Brain microvascular endothelial cell (primary cell): ENCODE measurements around the gene COL1A1.
A peak's percentile ranks its signal among the peaks of the same experiment; 100 is the strongest.

Experiments
- DNase-seq: peaks from one replicate; pipeline ENCODE4 v3.0.0-alpha.2; 2020
- H3K27ac ChIP-seq: fragments of 250-450 bp; sonication (Bioruptor Pico); 2 replicates; pipeline ENCODE4 v1.5.1; 2020; ENCODE audit warnings: mild to moderate bottlenecking, moderate library complexity
- H3K27me3 ChIP-seq: fragments of 250-450 bp; sonication (Bioruptor Pico); replicated peaks from 2 replicates; pipeline ENCODE4 v1.5.1; 2020; ENCODE audit warnings: mild to moderate bottlenecking
- H3K36me3 ChIP-seq: fragments of 250-450 bp; sonication (Bioruptor Pico); replicated peaks from 2 replicates; pipeline ENCODE4 v1.5.1; 2020; ENCODE audit warnings: mild to moderate bottlenecking
- H3K4me3 ChIP-seq: 2 replicates; pipeline ENCODE4 v1.5.1; 2011; ENCODE audit warnings: low read depth, mild to moderate bottlenecking, control low read depth, low read length, moderate library complexity
- in situ Hi-C: cut with HindIII; loops from 2 replicates; pipeline ENCODE4 v1.10.0; 2017; ENCODE audit warnings: low sequenced_read_pairs, low pct_ligation_motif_present
- TF ChIP-seq, protein P1 (sequence below): IDR thresholded peaks from 2 replicates; pipeline ENCODE4 v1.5.1; 2011; ENCODE audit warnings: low read depth, mild to moderate bottlenecking, moderate library complexity, low read length, control low read depth, inconsistent platforms; ENCODE audit errors: missing control alignments

The COL1A1 gene

DNA sequence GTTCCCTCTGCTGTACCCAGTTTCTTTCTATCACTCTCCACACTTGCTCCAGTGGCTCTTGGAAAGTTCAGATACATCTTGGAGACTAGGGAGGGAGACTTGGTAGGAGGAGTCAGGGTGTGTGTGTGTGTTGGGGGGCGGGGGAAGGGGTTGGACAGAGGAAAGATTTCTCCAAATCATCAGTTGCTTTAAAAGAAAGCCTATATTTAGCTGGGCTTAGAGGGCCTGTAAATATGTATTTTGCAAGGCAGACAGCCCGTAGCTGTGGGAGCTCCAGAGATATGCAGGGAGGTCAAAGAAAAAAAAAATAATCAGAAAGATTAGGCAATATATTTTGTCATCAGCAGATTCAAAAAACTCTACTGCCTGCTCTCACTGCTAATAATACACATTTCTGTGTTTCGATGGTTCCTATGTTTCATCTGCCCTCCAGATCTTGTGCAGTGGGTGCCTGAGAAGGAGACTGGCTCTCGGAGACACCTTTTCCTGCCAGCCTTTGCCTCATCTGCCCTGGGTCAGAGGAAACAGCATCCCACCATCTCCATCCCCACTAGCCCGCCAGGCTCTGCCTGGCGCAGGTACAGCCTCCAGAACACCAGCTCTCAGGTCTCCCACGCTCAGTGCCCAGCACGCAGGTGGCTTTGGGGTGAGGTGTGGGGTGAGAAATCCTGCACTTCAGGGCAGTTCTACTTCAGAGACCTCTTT is 46.2 kb downstream of the COL1A1 start:
- in situ Hi-C loops, result no loop called here
- no peak for DNase-seq
- H3K27ac ChIP-seq, result no peak overlapping the region
- no peaks in the 10 kb centered on the region for H3K36me3 ChIP-seq
- H3K27me3 ChIP-seq, result no peaks in the 10 kb centered on the region
- TF ChIP-seq, protein P1, sequence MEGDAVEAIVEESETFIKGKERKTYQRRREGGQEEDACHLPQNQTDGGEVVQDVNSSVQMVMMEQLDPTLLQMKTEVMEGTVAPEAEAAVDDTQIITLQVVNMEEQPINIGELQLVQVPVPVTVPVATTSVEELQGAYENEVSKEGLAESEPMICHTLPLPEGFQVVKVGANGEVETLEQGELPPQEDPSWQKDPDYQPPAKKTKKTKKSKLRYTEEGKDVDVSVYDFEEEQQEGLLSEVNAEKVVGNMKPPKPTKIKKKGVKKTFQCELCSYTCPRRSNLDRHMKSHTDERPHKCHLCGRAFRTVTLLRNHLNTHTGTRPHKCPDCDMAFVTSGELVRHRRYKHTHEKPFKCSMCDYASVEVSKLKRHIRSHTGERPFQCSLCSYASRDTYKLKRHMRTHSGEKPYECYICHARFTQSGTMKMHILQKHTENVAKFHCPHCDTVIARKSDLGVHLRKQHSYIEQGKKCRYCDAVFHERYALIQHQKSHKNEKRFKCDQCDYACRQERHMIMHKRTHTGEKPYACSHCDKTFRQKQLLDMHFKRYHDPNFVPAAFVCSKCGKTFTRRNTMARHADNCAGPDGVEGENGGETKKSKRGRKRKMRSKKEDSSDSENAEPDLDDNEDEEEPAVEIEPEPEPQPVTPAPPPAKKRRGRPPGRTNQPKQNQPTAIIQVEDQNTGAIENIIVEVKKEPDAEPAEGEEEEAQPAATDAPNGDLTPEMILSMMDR, result no peak
- H3K4me3 ChIP-seq, result no peak overlapping the region

DNA sequence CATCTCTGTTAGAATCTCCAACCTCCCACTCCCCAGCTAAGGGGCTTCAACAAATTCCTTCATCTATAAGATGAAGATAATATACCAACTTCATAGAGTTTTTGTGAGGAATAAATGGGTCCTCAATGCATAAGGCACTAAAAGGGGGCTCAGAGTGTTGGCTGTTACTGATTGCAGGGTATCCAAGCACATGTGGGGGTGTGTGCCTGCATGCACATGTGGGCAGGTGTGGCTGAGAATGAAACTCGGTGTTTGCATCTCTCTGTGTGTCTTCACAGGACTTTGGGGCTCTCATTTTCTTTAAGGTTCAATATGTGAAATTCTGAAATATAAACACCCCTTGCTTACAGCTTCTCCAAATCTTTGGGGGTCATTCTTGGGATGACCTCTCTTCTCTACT is 46.8 kb downstream of the COL1A1 start:
- TF ChIP-seq, protein P1, result no peak
- no peak overlapping the region for H3K4me3 ChIP-seq
- no peak overlapping the region for H3K27ac ChIP-seq
- H3K27me3 ChIP-seq, result no peaks in the 10 kb centered on the region
- in situ Hi-C loops, result no loop called here
- H3K36me3 ChIP-seq, result no peaks in the 10 kb centered on the region
- no peak for DNase-seq

DNA sequence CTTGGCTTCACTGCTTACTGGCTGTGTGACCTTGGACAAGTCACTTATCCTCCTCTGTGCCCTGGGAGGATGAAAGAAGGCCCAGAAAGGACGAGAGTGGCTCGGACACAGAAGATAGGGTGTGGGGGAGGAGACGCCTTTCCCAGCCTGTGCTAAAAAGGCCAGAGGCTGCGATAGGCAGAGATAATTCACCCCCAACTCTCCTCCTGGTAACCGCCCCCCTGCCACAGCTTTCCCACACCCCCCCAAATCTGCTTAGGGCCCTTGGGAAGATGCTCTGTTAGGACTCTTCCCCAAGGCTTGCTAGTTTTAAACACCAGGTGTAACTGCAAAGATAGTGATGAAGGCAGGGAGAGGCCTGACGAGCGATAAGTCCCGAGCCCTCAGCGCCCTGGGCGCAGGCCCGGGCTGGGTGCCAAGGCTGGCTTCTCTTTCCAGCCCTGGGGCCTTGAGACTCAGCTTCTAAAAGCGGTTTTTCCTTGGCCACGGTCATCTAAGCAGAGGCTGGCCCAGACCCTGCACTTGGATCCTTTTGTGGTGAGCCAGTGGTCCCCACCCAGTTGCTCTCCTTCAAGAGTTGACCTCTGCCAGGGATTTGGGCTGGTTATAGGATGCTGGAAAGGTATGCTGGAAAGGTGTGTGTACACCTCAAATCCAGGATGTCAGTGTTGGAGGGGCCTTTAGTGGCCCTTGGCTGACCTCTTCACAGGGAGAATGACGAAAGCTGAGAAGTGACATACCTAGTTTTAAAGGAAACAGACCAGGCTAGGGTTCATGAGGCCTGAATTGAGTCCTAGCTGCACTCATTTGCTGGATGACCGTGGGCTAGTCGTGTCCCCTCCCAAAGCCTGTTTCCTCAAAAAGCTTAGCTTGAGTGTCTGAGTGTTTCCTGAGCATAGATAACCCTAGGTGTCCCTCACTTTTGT is 47.5 kb downstream of the COL1A1 start:
- in situ Hi-C loops, result no loop called here
- H3K36me3 ChIP-seq, result no peaks in the 10 kb centered on the region
- no peaks in the 10 kb centered on the region for H3K27me3 ChIP-seq
- no peak overlapping the region for H3K4me3 ChIP-seq
- no peak overlapping the region for H3K27ac ChIP-seq
- no peak for DNase-seq
- TF ChIP-seq, protein P1, result no peak

GRCh38 chr17:50152736-50153135 is 48.7 kb downstream of the COL1A1 start:
- Histone ChIP-seq H3K27me3 (no peaks in the 10 kb centered on the region), H3K4me3 (no peak overlapping the region), H3K36me3 (no peaks in the 10 kb centered on the region), H3K27ac (no peak overlapping the region)
- TF ChIP-seq, protein P1, result no peak
- in situ Hi-C loops, result no loop called here
- no peak for DNase-seq

- in situ Hi-C loops, result no loop called here
- TF ChIP-seq, protein P1, result no peak
- peak overlapping the region; percentile 42 for H3K27ac ChIP-seq
Measured at GRCh38 chr17:50151937-50152547, 49.4 kb downstream of the COL1A1 start.

More at GRCh38 chr17:50151937-50152547, 49.4 kb downstream of the COL1A1 start:
- H3K27me3 ChIP-seq, result no peaks in the 10 kb centered on the region
- H3K4me3 ChIP-seq, result peak overlapping the region; percentile 81
- no peaks in the 10 kb centered on the region for H3K36me3 ChIP-seq
- peak; percentile 87 for DNase-seq
